Ishikawa (cell line): ENCODE results near the gene HES3.

Source experiments
- CEBPB ChIP-seq: IDR thresholded peaks from 2 replicates; pipeline ENCODE4 v1.6.1; 2012
- CREB1 ChIP-seq: IDR thresholded peaks from 2 replicates; pipeline ENCODE4 v1.6.1; 2012; ENCODE audit warnings: low read depth
- EGR1 ChIP-seq: IDR thresholded peaks from 2 replicates; pipeline ENCODE4 v1.6.1; 2012
- EP300 ChIP-seq: IDR thresholded peaks from 2 replicates; pipeline ENCODE4 v1.6.1; 2012; ENCODE audit warnings: borderline replicate concordance
- FOXM1 ChIP-seq: IDR thresholded peaks from 2 replicates; pipeline ENCODE4 v1.6.1; 2012; ENCODE audit warnings: low read depth, borderline replicate concordance
- MAX ChIP-seq: IDR thresholded peaks from 2 replicates; pipeline ENCODE4 v1.6.1; 2012
- NFIC ChIP-seq: IDR thresholded peaks from 2 replicates; pipeline ENCODE4 v1.6.1; 2012
- RAD21 ChIP-seq: IDR thresholded peaks from 2 replicates; pipeline ENCODE4 v1.6.1; 2012; ENCODE audit warnings: low read depth
- TAF1 ChIP-seq: IDR thresholded peaks from 2 replicates; pipeline ENCODE4 v1.6.1; 2012; ENCODE audit warnings: low read depth, mild to moderate bottlenecking
- TCF12 ChIP-seq: IDR thresholded peaks from 2 replicates; pipeline ENCODE4 v1.6.1; 2012; ENCODE audit warnings: low read depth
- TEAD4 ChIP-seq: IDR thresholded peaks from 2 replicates; pipeline ENCODE4 v1.6.1; 2012
- USF1 ChIP-seq: IDR thresholded peaks from 2 replicates; pipeline ENCODE4 v1.6.1; 2012
- YY1 ChIP-seq: IDR thresholded peaks from 2 replicates; pipeline ENCODE4 v1.6.1; 2012; ENCODE audit warnings: low read depth
- ZBTB7A ChIP-seq: IDR thresholded peaks from 2 replicates; pipeline ENCODE4 v1.6.1; 2012; ENCODE audit warnings: low read depth
- TF ChIP-seq, protein P1 (sequence below): IDR thresholded peaks from 2 replicates; pipeline ENCODE4 v1.6.1; 2012; ENCODE audit warnings: low read depth, mild to moderate bottlenecking

The HES3 gene

DNA sequence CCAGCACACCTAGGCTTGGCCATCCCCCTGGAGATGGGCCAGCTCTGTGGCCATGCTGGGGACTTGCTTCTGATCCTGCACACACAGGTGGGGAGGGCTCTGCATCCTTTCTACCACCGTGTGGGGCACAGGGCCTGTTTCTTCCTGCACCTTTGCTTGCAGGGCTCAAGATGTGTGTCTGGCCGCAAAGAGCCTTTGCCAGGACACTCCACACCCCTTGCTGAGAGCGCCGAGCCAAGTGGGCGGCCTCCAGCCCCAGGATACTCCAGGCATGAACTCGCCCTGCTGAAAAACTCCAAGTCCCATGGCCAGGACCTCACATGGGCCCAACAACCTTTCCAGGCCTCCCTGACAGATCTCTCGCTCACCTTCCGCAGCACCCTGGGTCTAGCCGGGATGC is 28.5 kb downstream of the HES3 start:
- no peak for TF ChIP-seq EGR1
- TF ChIP-seq EP300 = no peak

GRCh38 chr1:6272868-6273267 is 28.9 kb downstream of the HES3 start:
- no peak for TF ChIP-seq TAF1
- no peak for TF ChIP-seq TEAD4
- no peak for TF ChIP-seq CEBPB
- TF ChIP-seq YY1 = no peak
- TF ChIP-seq EGR1 = no peak
- TF ChIP-seq, protein P1, sequence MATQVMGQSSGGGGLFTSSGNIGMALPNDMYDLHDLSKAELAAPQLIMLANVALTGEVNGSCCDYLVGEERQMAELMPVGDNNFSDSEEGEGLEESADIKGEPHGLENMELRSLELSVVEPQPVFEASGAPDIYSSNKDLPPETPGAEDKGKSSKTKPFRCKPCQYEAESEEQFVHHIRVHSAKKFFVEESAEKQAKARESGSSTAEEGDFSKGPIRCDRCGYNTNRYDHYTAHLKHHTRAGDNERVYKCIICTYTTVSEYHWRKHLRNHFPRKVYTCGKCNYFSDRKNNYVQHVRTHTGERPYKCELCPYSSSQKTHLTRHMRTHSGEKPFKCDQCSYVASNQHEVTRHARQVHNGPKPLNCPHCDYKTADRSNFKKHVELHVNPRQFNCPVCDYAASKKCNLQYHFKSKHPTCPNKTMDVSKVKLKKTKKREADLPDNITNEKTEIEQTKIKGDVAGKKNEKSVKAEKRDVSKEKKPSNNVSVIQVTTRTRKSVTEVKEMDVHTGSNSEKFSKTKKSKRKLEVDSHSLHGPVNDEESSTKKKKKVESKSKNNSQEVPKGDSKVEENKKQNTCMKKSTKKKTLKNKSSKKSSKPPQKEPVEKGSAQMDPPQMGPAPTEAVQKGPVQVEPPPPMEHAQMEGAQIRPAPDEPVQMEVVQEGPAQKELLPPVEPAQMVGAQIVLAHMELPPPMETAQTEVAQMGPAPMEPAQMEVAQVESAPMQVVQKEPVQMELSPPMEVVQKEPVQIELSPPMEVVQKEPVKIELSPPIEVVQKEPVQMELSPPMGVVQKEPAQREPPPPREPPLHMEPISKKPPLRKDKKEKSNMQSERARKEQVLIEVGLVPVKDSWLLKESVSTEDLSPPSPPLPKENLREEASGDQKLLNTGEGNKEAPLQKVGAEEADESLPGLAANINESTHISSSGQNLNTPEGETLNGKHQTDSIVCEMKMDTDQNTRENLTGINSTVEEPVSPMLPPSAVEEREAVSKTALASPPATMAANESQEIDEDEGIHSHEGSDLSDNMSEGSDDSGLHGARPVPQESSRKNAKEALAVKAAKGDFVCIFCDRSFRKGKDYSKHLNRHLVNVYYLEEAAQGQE = no peak
- no peak for TF ChIP-seq FOXM1
- no peak for TF ChIP-seq ZBTB7A
- no peak for TF ChIP-seq MAX
- no peak for TF ChIP-seq CREB1
- no peak for TF ChIP-seq TCF12
- no peak for TF ChIP-seq NFIC
- no peak for TF ChIP-seq USF1
- no peak for TF ChIP-seq RAD21

DNA sequence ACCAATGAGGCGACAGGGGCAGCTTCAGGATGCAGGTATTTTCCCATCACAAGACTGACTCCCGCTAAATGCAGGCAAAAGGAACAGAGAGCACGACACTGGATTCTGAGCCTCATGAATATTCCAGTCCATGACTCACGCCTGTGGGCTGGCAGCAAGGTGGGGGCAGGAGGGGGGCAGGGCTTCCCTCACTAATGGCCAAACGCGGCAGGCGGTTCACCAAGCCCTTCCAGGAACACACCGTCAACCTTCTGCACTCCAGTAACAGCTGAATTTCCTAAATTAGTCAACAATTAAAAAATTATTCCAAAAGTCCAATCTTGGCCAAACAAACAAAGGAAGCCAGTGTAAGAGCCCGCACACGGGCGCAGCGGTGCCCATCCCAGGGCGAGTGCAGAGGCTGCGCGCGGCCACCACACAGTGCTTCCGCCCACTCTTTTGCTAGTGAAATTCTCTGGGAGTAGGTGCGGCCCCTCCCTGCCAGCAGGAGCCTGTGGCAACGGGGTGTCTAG is 29.5 kb downstream of the HES3 start:
- TF ChIP-seq NFIC = no peak
- TF ChIP-seq EP300 = no peak
- no peak for TF ChIP-seq USF1
- TF ChIP-seq ZBTB7A = no peak
- no peak for TF ChIP-seq YY1
- TF ChIP-seq FOXM1 = no peak
- no peak for TF ChIP-seq CEBPB
- no peak for TF ChIP-seq TAF1
- TF ChIP-seq, protein P1 = no peak
- no peak for TF ChIP-seq RAD21
- no peak for TF ChIP-seq CREB1
- no peak for TF ChIP-seq TEAD4
- TF ChIP-seq MAX = no peak
- TF ChIP-seq EGR1 = no peak
- TF ChIP-seq TCF12 = no peak

DNA sequence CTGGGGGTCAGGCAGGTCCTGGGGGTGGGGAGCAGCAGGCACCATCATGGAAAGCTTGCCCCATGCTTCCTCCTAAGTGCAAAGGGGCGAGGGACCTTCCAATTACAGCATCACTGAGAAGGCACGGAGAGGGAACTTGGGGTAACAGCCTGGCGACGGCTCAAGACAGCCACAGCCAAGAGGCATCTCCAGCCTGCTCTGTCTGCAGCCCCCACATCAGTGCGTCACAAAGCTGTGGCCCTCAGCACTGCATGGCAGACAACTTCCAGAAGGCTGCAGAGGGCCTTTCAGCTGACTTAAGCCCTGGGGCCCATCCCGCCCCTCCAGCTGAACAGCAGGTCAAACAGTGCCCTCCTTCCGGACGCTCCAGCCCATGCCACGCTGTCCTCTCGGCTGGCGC is 30.1 kb downstream of the HES3 start:
- TF ChIP-seq ZBTB7A = no peak
- no peak for TF ChIP-seq MAX
- no peak for TF ChIP-seq USF1
- TF ChIP-seq, protein P1 = no peak
- TF ChIP-seq TEAD4 = no peak
- no peak for TF ChIP-seq RAD21
- TF ChIP-seq YY1 = no peak
- TF ChIP-seq CREB1 = no peak
- no peak for TF ChIP-seq CEBPB
- no peak for TF ChIP-seq TAF1
- TF ChIP-seq FOXM1 = no peak
